H1 (cell line): Measurements from ENCODE around the gene RGS7BP.
A peak's percentile ranks its signal among the peaks of the same experiment; 100 is the strongest.

ENCODE experiments used
- BRCA1 ChIP-seq: IDR thresholded peaks from 2 replicates; pipeline ENCODE4 v1.6.1; 2012; ENCODE audit warnings: low read depth, low read length, improper control_type of control experiment
- CHD2 ChIP-seq: IDR thresholded peaks from 2 replicates; pipeline ENCODE4 v1.6.1; 2012; ENCODE audit warnings: low read length, improper control_type of control experiment
- POLR2A ChIP-seq, 2 experiments: IDR thresholded peaks; 1 replicate in 1 of 2; 2 replicates in 1 of 2; pipeline ENCODE4 v1.6.1; 2011; ENCODE audit warnings: low read depth in 2 of 2, low read length in 2 of 2, mild to moderate bottlenecking in 2 of 2; ENCODE audit errors: control extremely low read depth in 1 of 2
- SP2 ChIP-seq: IDR thresholded peaks from 2 replicates; pipeline ENCODE4 v1.6.1; 2012; ENCODE audit warnings: mild to moderate bottlenecking, low read length, inconsistent platforms
- TF ChIP-seq, protein P1 (sequence below), 3 experiments: IDR thresholded peaks; 1 replicate in 2 of 3; 2 replicates in 1 of 3; pipeline versions ENCODE4 v1.5.1 to v1.6.1; 2011; ENCODE audit warnings: low read length in 3 of 3, mild to moderate bottlenecking in 3 of 3, inconsistent platforms in 2 of 3, low read depth in 1 of 3, moderate library complexity in 1 of 3; ENCODE audit not compliant: insufficient read depth in 1 of 3; ENCODE audit errors: control extremely low read depth in 1 of 3

DNA sequence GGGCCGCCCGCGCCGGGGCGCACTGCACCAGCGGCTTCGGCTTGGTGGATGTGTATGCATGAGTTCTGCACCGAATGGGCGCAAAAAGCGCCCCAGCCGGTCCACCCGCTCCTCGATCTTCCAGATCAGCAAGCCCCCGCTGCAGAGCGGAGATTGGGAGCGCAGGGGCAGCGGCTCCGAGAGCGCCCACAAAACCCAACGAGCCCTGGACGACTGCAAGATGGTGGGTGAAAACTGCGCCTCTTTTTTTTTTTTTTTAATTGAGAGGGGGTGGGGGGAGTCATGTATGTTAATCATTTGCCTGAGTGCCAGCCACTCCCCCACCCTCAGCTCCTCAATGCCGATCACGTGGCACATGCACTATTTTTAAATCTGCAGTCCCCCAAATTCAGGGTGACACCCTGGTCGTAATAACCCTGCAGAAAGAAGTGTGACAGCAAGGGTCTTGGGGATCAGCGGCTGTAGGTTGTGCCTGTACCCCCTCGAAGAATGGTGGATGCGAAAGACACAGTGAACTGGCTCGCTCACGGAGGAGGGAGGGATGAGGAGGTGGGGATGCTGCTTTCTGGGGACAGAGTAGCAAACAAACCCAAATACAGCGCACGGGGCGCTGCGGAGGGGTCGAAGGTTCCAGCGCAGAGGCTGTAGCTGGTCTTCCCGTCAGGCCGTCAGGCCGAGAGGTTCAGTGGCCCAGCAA, 900 bp downstream of the RGS7BP start:
- TF ChIP-seq, protein P1, sequence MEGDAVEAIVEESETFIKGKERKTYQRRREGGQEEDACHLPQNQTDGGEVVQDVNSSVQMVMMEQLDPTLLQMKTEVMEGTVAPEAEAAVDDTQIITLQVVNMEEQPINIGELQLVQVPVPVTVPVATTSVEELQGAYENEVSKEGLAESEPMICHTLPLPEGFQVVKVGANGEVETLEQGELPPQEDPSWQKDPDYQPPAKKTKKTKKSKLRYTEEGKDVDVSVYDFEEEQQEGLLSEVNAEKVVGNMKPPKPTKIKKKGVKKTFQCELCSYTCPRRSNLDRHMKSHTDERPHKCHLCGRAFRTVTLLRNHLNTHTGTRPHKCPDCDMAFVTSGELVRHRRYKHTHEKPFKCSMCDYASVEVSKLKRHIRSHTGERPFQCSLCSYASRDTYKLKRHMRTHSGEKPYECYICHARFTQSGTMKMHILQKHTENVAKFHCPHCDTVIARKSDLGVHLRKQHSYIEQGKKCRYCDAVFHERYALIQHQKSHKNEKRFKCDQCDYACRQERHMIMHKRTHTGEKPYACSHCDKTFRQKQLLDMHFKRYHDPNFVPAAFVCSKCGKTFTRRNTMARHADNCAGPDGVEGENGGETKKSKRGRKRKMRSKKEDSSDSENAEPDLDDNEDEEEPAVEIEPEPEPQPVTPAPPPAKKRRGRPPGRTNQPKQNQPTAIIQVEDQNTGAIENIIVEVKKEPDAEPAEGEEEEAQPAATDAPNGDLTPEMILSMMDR (IDR thresholded peaks at IDR 0.05; ENCODE audit: control extremely low read depth in 1 of 3, insufficient read depth in 1 of 3, low read depth in 1 of 3, low read length in 3 of 3) = peak; percentile 19 to 39 (median 30)
- TF ChIP-seq CHD2 = no peak
- no peak for TF ChIP-seq BRCA1
- TF ChIP-seq SP2 = no peak
- no peak for TF ChIP-seq POLR2A (IDR thresholded peaks at IDR 0.05; ENCODE audit: control extremely low read depth in 1 of 2, low read depth in 2 of 2, low read length in 2 of 2)
